GM12874 (cell line): Measurements from ENCODE around the gene MRPS5.

ENCODE experiments used
- TF ChIP-seq, protein P1 (sequence below): IDR thresholded peaks from 2 replicates; pipeline ENCODE4 v1.5.1; 2011; ENCODE audit warnings: low read depth, mild to moderate bottlenecking, control low read depth, low read length, moderate library complexity; ENCODE audit not compliant: insufficient read depth

MRPS5 gene

DNA sequence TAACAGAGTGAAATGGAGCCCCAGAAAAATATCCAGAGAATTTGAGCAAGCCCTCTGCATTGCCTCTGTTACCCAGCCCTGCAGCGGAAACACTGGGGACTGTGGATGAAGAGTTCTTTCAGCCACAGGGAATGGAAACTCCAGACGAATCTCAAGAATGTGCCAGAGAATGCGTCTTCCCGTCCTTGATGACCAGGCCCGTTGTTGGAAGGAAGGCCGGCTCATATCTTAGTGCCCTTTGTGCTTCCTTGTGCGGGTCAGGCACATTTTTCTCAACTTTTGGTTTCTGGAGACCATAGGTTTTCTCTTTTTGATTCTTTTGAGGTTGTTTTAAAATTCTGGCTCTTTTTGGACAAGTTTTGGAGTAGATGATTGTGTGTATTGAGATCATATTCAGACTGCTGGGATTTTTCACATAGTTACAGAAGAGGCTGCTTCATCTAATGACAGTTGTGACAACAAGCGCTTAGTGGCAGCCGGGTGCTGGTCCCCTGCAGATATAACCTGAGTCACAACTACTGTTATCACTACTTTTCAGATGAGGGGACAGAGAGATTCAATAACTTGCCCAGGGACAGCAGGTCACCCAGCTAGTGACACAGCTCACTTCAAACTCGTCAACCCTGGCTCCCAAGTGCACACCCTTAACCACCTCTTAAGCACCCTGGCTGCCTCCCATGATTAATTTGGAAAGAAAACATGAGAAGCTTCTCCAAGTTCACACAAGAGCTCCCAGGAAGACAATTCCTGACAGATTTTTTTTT is 80.4 kb downstream of the MRPS5 start:
- TF ChIP-seq, protein P1, sequence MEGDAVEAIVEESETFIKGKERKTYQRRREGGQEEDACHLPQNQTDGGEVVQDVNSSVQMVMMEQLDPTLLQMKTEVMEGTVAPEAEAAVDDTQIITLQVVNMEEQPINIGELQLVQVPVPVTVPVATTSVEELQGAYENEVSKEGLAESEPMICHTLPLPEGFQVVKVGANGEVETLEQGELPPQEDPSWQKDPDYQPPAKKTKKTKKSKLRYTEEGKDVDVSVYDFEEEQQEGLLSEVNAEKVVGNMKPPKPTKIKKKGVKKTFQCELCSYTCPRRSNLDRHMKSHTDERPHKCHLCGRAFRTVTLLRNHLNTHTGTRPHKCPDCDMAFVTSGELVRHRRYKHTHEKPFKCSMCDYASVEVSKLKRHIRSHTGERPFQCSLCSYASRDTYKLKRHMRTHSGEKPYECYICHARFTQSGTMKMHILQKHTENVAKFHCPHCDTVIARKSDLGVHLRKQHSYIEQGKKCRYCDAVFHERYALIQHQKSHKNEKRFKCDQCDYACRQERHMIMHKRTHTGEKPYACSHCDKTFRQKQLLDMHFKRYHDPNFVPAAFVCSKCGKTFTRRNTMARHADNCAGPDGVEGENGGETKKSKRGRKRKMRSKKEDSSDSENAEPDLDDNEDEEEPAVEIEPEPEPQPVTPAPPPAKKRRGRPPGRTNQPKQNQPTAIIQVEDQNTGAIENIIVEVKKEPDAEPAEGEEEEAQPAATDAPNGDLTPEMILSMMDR: no peak

DNA sequence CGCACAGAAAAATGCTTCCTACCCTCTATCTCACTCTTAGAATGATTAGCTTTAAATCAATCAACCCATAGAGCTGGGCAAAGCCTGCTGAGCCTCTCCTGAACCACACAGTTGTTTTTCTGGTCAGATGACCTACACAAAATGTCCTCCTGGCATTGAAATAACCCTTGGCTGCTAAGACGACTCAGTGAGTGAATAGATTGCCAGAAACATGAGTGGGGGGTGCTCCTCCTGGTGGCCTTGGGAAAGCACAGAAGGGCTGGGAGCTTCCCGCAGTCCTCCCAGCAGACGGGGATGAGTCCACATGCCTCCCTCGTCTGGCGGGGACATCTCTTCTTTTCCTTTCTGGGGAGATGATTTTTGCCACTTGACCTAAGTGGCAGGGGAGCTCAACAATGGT is 81.2 kb downstream of the MRPS5 start:
- TF ChIP-seq, protein P1: no peak

DNA sequence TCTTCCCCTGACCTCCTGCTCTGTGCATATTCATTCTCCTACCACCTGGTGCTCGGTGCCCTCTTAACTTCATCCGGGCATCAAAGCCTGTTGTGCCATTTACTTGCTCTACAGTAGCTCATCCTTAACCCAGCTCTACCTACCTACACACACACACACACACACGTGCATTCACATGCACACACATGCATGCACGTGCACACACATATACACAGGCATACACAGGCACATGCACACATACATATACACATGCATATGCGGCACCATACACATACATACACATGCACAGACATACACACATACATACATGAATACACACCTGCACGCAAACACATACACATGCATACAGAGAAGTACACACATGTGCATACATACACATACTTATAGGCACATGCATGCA is 81.6 kb downstream of the MRPS5 start:
- TF ChIP-seq, protein P1: no peak

DNA sequence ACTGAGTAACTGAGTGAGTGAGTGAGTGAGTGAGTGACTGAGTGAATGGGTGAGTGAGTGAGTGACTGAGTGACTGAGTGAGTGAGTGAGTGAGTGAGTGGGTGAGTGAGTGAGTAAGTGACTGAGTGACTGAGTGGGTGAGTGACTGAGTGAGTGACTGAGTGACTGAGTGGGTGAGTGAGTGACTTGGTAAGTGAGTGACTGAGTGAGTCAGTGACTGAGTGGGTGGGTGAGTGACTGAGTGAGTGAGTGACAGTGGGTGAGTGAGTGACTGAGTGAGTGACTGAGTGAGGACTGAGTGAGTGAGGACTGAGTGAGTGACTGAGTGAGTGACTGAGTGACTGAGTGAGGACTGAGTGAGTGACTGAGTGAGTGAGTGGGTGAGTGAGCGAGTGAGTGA is 82.2 kb downstream of the MRPS5 start:
- TF ChIP-seq, protein P1: no peak

DNA sequence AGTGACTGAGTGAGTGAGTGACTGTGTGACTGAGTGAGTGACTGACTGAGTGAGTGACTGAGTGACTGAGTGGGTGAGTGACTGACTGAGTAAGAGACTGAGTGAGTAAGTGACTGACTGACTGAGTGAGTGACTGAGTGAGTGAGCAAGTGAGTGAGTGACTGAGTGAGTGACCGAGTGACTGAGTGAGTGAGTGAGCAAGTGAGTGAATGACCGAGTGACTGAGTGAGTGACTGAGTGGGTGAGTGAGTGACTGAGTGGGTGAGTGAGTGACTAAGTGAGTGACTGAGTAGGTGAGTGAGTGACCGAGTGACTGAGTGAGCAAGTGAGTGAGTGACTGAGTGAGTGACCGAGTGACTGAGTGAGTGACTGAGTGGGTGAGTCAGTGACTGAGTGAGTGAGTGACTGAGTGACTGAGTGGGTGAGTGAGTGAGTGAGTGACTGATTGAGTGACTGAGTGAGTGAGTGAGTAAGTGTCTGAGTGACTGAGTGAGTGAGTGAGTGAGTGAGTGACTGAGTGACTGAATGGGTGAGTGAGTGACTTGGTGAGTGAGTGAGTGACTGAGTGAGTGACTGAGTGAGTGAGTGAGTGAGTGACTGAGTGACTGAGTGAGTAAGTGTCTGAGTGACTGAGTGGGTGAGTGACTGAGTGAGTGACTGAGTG is 82.8 kb downstream of the MRPS5 start:
- TF ChIP-seq, protein P1: no peak

DNA sequence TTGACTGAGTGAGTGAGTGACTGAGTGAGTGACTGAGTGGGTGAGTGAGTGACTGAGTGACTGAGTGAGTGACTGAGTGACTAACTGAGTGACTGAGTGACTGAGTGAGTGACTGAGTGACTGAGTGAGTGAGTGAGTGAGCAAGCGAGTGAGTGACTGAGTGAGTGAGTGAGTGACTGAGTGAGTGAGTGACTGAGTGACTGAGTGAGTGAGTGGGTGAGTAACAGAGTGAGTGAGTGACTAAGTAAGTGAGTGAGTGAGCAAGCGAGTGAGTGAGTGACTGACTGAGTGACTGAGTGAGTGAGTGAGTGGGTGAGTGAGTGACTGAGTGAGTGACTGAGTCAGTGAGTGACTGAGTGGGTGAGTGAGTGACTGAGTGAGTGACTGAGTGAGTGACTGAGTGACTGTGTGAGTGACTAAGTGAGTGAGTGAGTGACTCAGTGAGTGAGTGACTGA is 84.2 kb downstream of the MRPS5 start:
- TF ChIP-seq, protein P1: no peak

DNA sequence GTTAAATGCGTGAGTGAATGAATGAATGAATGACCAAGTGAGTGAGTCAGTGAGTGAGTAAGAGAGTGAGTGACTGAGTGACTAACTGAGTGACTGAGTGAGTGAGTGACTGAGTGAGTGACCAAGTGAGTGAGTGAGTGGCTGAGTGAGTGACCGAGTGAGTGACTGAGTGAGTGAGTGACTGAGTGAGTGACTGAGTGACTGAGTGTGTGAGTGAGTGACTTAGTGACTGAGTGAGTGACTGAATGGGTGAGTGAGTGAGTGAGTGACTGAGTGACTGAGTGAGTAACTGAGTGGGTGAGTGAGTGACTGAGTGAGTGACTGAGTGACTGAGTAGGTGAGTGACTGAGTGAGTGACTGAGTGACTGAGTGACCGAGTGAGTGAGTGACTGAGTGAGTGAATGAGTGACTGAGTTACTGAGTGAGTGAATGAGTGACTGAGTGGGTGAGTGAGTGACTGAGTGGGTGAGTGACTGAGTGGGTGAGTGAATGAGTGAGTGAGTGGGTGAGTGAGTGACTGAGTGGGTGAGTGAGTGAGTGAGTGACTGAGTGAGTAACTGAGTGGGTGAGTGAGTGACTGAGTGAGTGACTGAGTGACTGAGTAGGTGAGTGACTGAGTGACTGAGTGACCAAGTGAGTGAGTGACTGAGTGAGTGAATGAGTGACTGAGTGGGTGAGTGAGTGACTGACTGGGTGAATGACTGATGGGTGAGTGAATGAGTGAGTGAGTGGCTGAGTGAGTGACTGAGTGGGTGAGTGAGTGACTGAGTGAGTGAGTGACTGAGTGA is 84.8 kb downstream of the MRPS5 start:
- TF ChIP-seq, protein P1: no peak
